Pancreas (tissue), 10 donors: ENCODE results near the gene ZNF556. TPM values are rescaled to one million over a fixed set of nuclear protein-coding genes. Genes with fewer than 3 reads are reported as not detected.

Source experiments
- ATAC-seq, 4 donors: fragments of 200-7000 bp; cut with Tn5 transposase; one replicate each; pipeline versions ENCODE4 v1.8.0 to v1.9.1; 2020; ENCODE audit warnings: mild to moderate bottlenecking in 4 of 4, moderate library complexity in 4 of 4
- DNase-seq, 6 donors: peaks; one replicate each; pipeline ENCODE4 v3.0.0-alpha.2; 2020
- FAIRE-seq: peaks from 2 replicates; lab custom pipeline; 2012; peaks lifted over from hg19 to GRCh38; lab: Jason Lieb, UNC
- H3K27ac ChIP-seq, 4 donors: fragments of 200-600 bp; sonication (generic); 1 replicate in 3 of 4; 2 replicates in 1 of 4; pipeline versions ENCODE4 v1.5.0 to v1.8.0; 2020
- H3K27me3 ChIP-seq, 4 donors: fragments of 200-600 bp; one replicate each; pipeline ENCODE4 v1.8.0; 2021
- H3K36me3 ChIP-seq, 3 donors: fragments of 200-600 bp; sonication (generic) in 1 of 3; one replicate each; pipeline versions ENCODE4 v1.5.0 to v1.8.0; 2020 to 2021
- H3K4me1 ChIP-seq, 3 donors: fragments of 200-600 bp; one replicate each; pipeline ENCODE4 v1.8.0; 2021
- H3K4me3 ChIP-seq, 4 donors: fragments of 200-600 bp; sonication (generic) in 2 of 4; one replicate each; pipeline versions ENCODE4 v1.5.0 to v1.8.0; 2020 to 2021
- H3K9me3 ChIP-seq, 4 donors: fragments of 200-600 bp; one replicate each; pipeline ENCODE4 v1.8.0; 2021
- WGBS, 2 donors: extraction: QIAGEN DNeasy Blood & Tissue Kit; methylation state at CpG; one replicate each; pipeline ENCODE4 v1.1.7; 2013; 5-methylcytosine and 5-hydroxymethylcytosine counted together
- intact Hi-C, 3 donors: fragments of 100-400 bp; cut with DNase I; formaldehyde crosslinking; loops; one replicate each; pipeline versions ENCODE4 v1.11.1 to v1.14.2; 2022
- polyA plus RNA-seq, 2 donors: library from polyadenylated mRNA; stranded (reverse); fragments of 200-250 nt; gene quantifications; one replicate each; pipeline ENCODE4 v1.2.3, GENCODE V29; 2013
- total RNA-seq, 6 donors: library from RNA; stranded (reverse); fragmentation: NEBNext Ultra II Directional in 4 of 6; extraction: Animal tissue kit (Norgen Biotek cat#: 25700) in 4 of 6; gene quantifications; one replicate each; pipeline versions ENCODE4 v1.2.1 to v1.2.4, GENCODE V29; 2021 to 2023
- TF ChIP-seq, protein P1 (sequence below), 4 donors: fragments of 200-600 bp; sonication (generic) in 3 of 4; IDR thresholded peaks; one replicate each; pipeline versions ENCODE4 v1.5.0 to v1.8.0; 2021; ENCODE audit warnings: antibody characterized with exemption in 4 of 4
- donor health status: healthy with polysubstance abuse.
- donor health status: DM: no; HTN: no; CAD: no; lungs with moderate emphysema.
- donor health status: DM: no; HTN: no; CAD: no.
- donor health status: control.
- donor health status: control.
- donor health status: Bipolar disorder and iron deficiency.
- donor health status: DM: yes; HTN: yes; CAD: no.
- donor health status: DM: no; HTN: no; CAD: no.
- donor health status: DM: no; HTN: no; CAD: no.
- donor health status: DM: yes; HTN: yes; CAD: no.

Gene ZNF556
- total and polyA plus RNA-seq, 8 donors, result 0.19 to 0.91 TPM; not detected in 6

DNA sequence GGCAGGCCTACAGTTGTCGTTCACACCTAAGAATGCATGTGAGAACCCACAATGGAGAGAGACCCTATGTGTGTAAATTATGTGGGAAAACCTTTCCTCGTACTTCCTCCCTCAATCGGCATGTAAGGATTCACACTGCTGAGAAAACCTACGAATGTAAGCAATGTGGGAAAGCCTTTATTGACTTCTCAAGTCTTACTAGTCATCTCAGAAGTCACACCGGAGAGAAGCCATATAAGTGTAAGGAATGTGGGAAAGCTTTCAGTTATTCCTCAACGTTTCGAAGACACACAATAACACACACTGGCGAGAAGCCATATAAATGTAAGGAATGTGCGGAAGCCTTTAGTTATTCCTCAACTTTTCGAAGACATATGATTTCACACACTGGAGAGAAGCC, 14.5 kb upstream of the ZNF556 start:
- no peak for FAIRE-seq

DNA sequence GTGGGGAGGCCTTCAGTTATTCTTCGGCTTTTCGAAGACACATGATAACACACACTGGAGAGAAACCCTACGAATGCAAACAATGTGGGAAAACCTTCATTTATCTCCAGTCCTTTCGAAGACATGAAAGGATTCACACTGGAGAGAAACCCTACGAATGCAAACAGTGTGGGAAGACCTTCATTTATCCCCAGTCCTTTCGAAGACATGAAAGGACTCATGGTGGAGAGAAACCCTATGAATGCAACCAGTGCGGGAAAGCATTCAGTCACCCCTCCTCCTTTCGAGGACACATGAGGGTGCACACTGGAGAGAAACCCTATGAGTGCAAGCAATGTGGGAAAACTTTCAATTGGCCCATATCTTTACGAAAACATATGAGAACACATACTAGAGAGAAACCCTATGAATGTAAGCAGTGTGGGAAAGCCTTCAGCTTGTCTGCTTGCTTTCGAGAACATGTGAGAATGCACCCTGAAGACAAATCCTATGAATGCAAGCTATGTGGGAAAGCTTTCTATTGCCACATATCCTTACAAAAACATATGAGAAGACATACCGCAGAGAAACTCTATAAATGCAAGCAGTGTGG, 14.0 kb upstream of the ZNF556 start:
- Histone ChIP-seq H3K27me3 (no peaks in the 10 kb centered on the region), H3K4me1 (no peaks in the 10 kb centered on the region), H3K9me3 (peaks cover 0 to 10% (median 0%) of the 10 kb centered on the region in 4 donors), H3K27ac (no peak overlapping the region), H3K36me3 (peaks cover 4 to 33% (median 23%) of the 10 kb centered on the region in 3 donors), H3K4me3 (no peak overlapping the region)
- 97 to 98% methylated on average over 11 of the region's 11 CpGs for WGBS, 2 donors
- TF ChIP-seq, protein P1, sequence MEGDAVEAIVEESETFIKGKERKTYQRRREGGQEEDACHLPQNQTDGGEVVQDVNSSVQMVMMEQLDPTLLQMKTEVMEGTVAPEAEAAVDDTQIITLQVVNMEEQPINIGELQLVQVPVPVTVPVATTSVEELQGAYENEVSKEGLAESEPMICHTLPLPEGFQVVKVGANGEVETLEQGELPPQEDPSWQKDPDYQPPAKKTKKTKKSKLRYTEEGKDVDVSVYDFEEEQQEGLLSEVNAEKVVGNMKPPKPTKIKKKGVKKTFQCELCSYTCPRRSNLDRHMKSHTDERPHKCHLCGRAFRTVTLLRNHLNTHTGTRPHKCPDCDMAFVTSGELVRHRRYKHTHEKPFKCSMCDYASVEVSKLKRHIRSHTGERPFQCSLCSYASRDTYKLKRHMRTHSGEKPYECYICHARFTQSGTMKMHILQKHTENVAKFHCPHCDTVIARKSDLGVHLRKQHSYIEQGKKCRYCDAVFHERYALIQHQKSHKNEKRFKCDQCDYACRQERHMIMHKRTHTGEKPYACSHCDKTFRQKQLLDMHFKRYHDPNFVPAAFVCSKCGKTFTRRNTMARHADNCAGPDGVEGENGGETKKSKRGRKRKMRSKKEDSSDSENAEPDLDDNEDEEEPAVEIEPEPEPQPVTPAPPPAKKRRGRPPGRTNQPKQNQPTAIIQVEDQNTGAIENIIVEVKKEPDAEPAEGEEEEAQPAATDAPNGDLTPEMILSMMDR (IDR thresholded peaks at IDR 0.05), result no peak
- intact Hi-C loops, result no loop called here
- DNase-seq (no peak), ATAC-seq (no peak), FAIRE-seq (no peak)

More for the DNA sequence above, 14.5 kb upstream of the ZNF556 start:
- H3K27ac ChIP-seq, result no peak overlapping the region
- no peak for DNase-seq
- H3K4me1 ChIP-seq, result no peaks in the 10 kb centered on the region
- peaks cover 4 to 33% (median 23%) of the 10 kb centered on the region in 3 donors for H3K36me3 ChIP-seq
- 98 to 99% methylated on average over 10 of the region's 10 CpGs for WGBS, 2 donors
- TF ChIP-seq, protein P1 (IDR thresholded peaks at IDR 0.05), result no peak
- no peak overlapping the region for H3K4me3 ChIP-seq
- peaks cover 0 to 10% (median 0%) of the 10 kb centered on the region in 4 donors for H3K9me3 ChIP-seq
- ATAC-seq, result no peak
- intact Hi-C loops, result no loop called here
- H3K27me3 ChIP-seq, result no peaks in the 10 kb centered on the region

DNA sequence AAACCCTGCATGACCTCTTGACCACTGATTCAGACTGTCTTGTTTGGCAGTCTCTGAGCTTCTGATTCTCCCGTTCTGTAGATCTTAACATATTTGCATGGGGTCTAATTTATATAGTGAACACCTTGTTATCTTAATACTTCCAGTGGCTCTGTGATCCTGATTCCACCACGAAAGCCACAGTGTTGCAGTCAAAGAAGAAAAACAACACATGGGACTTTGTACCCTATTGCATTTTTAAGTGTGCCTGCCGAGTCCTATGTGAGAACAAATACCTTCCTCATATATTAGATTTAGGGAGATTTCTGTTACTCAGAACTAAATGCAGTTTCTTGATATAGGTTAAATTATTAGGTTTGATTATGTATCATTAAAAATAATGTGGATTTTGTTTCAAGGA, 12.3 kb upstream of the ZNF556 start:
- TF ChIP-seq, protein P1 (IDR thresholded peaks at IDR 0.05), result no peak
- H3K36me3 ChIP-seq, result peaks cover 4 to 33% (median 23%) of the 10 kb centered on the region in 3 donors
- peaks cover 0 to 10% (median 0%) of the 10 kb centered on the region in 4 donors for H3K9me3 ChIP-seq
- 96 to 100% methylated on average over 3 of the region's 3 CpGs for WGBS, 2 donors
- H3K4me3 ChIP-seq, result no peak overlapping the region
- ATAC-seq, result no peak
- H3K27ac ChIP-seq, result no peak overlapping the region
- no peak for DNase-seq
- no peaks in the 10 kb centered on the region for H3K27me3 ChIP-seq
- FAIRE-seq, result no peak
- H3K4me1 ChIP-seq, result no peaks in the 10 kb centered on the region
- intact Hi-C loops, result no loop called here

- FAIRE-seq (no peak), ATAC-seq (no peak), DNase-seq (no peak)
- intact Hi-C loops, result no loop called here
- TF ChIP-seq, protein P1 (IDR thresholded peaks at IDR 0.05), result no peak
- Histone ChIP-seq H3K36me3 (peaks cover 1 to 22% (median 22%) of the 10 kb centered on the region in 3 donors), H3K4me1 (no peaks in the 10 kb centered on the region), H3K4me3 (no peak overlapping the region), H3K9me3 (peaks cover 0 to 10% (median 0%) of the 10 kb centered on the region in 4 donors), H3K27ac (no peak overlapping the region), H3K27me3 (no peaks in the 10 kb centered on the region)
- 94 to 96% methylated on average over 5 of the region's 5 CpGs for WGBS, 2 donors
These were observed 10.6 kb upstream of the ZNF556 start for GRCh38 chr19:2856457-2857050.

DNA sequence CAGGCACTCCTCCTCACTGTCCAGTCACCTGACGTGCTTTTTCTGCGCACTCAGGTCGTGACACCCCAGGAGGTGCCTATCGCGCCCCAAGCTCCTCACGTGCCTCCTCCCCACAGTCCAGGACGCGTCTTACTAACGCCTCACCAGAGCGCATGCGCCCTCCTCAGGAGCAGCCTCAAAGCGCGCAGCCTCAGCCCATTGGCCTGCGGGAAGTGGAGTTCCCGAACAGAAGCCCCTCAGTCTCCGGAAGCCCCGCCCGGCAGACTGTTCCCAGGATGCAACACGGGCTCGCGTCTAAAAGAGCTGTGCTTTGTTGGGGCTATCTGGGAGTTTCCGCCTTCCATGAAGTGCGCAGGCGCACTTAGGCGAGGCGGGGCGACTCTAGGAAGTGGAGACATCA, 8.3 kb upstream of the ZNF556 start:
- intact Hi-C loops, result no loop called here
- Histone ChIP-seq H3K9me3 (no peaks in the 10 kb centered on the region), H3K27me3 (no peaks in the 10 kb centered on the region), H3K36me3 (no peaks in the 10 kb centered on the region), H3K4me1 (no peaks in the 10 kb centered on the region), H3K4me3 (no peak overlapping the region), H3K27ac (no peak overlapping the region)
- FAIRE-seq (no peak), DNase-seq (no peak), ATAC-seq (no peak)
- TF ChIP-seq, protein P1 (IDR thresholded peaks at IDR 0.05), result no peak
- WGBS, 2 donors, result 79 to 81% methylated on average over 27 of the region's 27 CpGs
